ENCODE results near the gene PCSK5. TPM values are rescaled to one million over a fixed set of nuclear protein-coding genes. Genes with fewer than 3 reads are reported as not detected.

Gene PCSK5
- total and polyA plus RNA-seq, 2 donors (not counting 1 experiment from before 2014, with no cell fraction given), result 0.09 TPM; not detected in 1

- Mint-ChIP-seq H3K27ac (no peak overlapping the region), H3K9me3 (ENCODE audit: insufficient read depth) (no peaks in the 10 kb centered on the region), H3K4me3 (no peak overlapping the region), H3K27me3 (peaks cover 11% of the 10 kb centered on the region), H3K4me1 (no peaks in the 10 kb centered on the region)
- Histone ChIP-seq H3K9me3 (ENCODE audit: control extremely low read depth in 1 of 3, control insufficient read depth in 2 of 3, insufficient read depth in 1 of 3, low read length in 2 of 3) (no peaks in the 10 kb centered on the region), H3K36me3 (replicated peaks in 1 of 2; ENCODE audit: control extremely low read depth in 1 of 2, control insufficient read depth in 1 of 2, extremely low read depth in 1 of 2, insufficient read depth in 2 of 2, low read length in 1 of 2) (no peaks in the 10 kb centered on the region), H3K27ac (ENCODE audit: low read length in 2 of 2) (no peak overlapping the region), H3K79me2 (ENCODE audit: control insufficient read depth, insufficient read depth, low read length) (no peaks in the 10 kb centered on the region), H3K9ac (ENCODE audit: low read length) (no peak overlapping the region), H3K4me2 (replicated peaks; ENCODE audit: low read depth, low read length, poor library complexity, severe bottlenecking) (no peak overlapping the region), H3K4me3 (ENCODE audit: control extremely low read depth in 1 of 5, extremely low read depth in 1 of 5, insufficient read depth in 1 of 5, low read depth in 2 of 5, low read length in 4 of 5) (no peak overlapping the region), H3K4me1 (ENCODE audit: control insufficient read depth in 2 of 2, insufficient read depth in 2 of 2, low read length in 2 of 2) (no peaks in the 10 kb centered on the region), H4K20me1 (ENCODE audit: control insufficient read depth, insufficient read depth, low read length, poor library complexity, severe bottlenecking) (no peaks in the 10 kb centered on the region), H2AFZ (ENCODE audit: insufficient read depth, low read depth, low read length, poor library complexity, severe bottlenecking) (no peak overlapping the region), H3K27me3 (replicated peaks in 1 of 4; ENCODE audit: control extremely low read depth in 1 of 4, control insufficient read depth in 3 of 4, insufficient read depth in 4 of 4, low read length in 3 of 4) (no peaks in the 10 kb centered on the region)
- intact Hi-C loops (cut with micrococcal nuclease), result no loop called here
- no peak for TF ChIP-seq CTCF (IDR thresholded peaks at IDR 0.05)
- no peak for TF ChIP-seq EZH2 (IDR thresholded peaks at IDR 0.05; ENCODE audit: borderline replicate concordance, insufficient read depth, low read depth, low read length, poor library complexity, severe bottlenecking)
- CTCF ChIA-PET, result no interaction called here
- POLR2A ChIA-PET, result no interaction called here
- 95% methylated on average over 2 of the region's 2 CpGs for WGBS (ENCODE audit: insufficient coverage)
- DNase-seq (no peak), ATAC-seq (ENCODE audit: low read depth) (no peak)
Observed at GRCh38 chr9:76216161-76216649, 325.7 kb downstream of the PCSK5 start.

GRCh38 chr9:76218117-76218885, 327.8 kb downstream of the PCSK5 start:
- no peak overlapping the region for H3K4me3 ChIP-seq (ENCODE audit: control extremely low read depth in 1 of 5, extremely low read depth in 1 of 5, insufficient read depth in 1 of 5, low read depth in 2 of 5, low read length in 4 of 5)
- H3K36me3 ChIP-seq (replicated peaks in 1 of 2; ENCODE audit: control extremely low read depth in 1 of 2, control insufficient read depth in 1 of 2, extremely low read depth in 1 of 2, insufficient read depth in 2 of 2, low read length in 1 of 2), result no peaks in the 10 kb centered on the region
- H3K9me3 ChIP-seq (ENCODE audit: control extremely low read depth in 1 of 3, control insufficient read depth in 2 of 3, insufficient read depth in 1 of 3, low read length in 2 of 3), result no peaks in the 10 kb centered on the region
- WGBS (ENCODE audit: insufficient coverage), result 91% methylated on average over 8 of the region's 9 CpGs
- no peak for ATAC-seq (ENCODE audit: low read depth)
- H3K27me3 Mint-ChIP-seq, result peaks cover 11% of the 10 kb centered on the region
- H3K9me3 Mint-ChIP-seq (ENCODE audit: insufficient read depth), result no peaks in the 10 kb centered on the region
- H4K20me1 ChIP-seq (ENCODE audit: control insufficient read depth, insufficient read depth, low read length, poor library complexity, severe bottlenecking), result no peaks in the 10 kb centered on the region
- POLR2A ChIA-PET, result no interaction called here
- H3K4me3 Mint-ChIP-seq, result no peak overlapping the region
- no peak overlapping the region for H2AFZ ChIP-seq (ENCODE audit: insufficient read depth, low read depth, low read length, poor library complexity, severe bottlenecking)
- TF ChIP-seq CTCF (IDR thresholded peaks at IDR 0.05), result no peak
- no peak for TF ChIP-seq EZH2 (IDR thresholded peaks at IDR 0.05; ENCODE audit: borderline replicate concordance, insufficient read depth, low read depth, low read length, poor library complexity, severe bottlenecking)
- H3K27ac Mint-ChIP-seq, result no peak overlapping the region
- no peak overlapping the region for H3K27ac ChIP-seq (ENCODE audit: low read length in 2 of 2)
- no peak for DNase-seq
- CTCF ChIA-PET, result no interaction called here
- H3K79me2 ChIP-seq (ENCODE audit: control insufficient read depth, insufficient read depth, low read length), result no peaks in the 10 kb centered on the region
- H3K9ac ChIP-seq (ENCODE audit: low read length), result no peak overlapping the region
- H3K4me1 ChIP-seq (ENCODE audit: control insufficient read depth in 2 of 2, insufficient read depth in 2 of 2, low read length in 2 of 2), result no peaks in the 10 kb centered on the region
- no peak overlapping the region for H3K4me2 ChIP-seq (replicated peaks; ENCODE audit: low read depth, low read length, poor library complexity, severe bottlenecking)
- intact Hi-C loops (cut with micrococcal nuclease), result no loop called here
- H3K27me3 ChIP-seq (replicated peaks in 1 of 4; ENCODE audit: control extremely low read depth in 1 of 4, control insufficient read depth in 3 of 4, insufficient read depth in 4 of 4, low read length in 3 of 4), result no peaks in the 10 kb centered on the region
- no peaks in the 10 kb centered on the region for H3K4me1 Mint-ChIP-seq
